ENCODE data around the gene ZNF319. TPM values are rescaled to one million over a fixed set of nuclear protein-coding genes. Genes with fewer than 3 reads are reported as not detected.

The ZNF319 gene
- total and polyA plus RNA-seq, 2 of the 8 experiments (the other 6 are each of a cell fraction or from before 2014, with no cell fraction given) = 3.3 to 5.5 TPM

DNA sequence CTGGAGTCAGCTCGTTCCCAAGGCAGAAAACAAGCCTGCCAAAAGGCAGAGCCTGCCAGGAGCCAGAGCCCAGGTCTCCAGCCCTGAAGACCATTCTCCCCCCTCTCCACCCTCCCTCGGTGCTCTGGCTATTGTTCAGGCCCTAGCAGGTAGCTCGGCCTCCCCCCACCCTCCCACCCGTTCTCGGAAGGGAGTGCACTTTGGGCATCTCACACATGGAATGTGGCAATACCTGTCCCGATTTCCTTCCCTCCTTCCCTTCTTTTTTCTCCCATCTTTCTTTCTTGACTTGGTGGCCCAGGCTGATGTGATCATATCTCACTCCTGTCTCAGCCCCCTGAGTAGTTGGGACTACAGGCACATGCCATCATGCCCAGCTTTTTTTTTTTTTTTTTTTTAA lies 41.9 kb downstream of the ZNF319 start (continued):
- TF ChIP-seq, protein P1, sequence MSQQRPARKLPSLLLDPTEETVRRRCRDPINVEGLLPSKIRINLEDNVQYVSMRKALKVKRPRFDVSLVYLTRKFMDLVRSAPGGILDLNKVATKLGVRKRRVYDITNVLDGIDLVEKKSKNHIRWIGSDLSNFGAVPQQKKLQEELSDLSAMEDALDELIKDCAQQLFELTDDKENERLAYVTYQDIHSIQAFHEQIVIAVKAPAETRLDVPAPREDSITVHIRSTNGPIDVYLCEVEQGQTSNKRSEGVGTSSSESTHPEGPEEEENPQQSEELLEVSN (IDR thresholded peaks at IDR 0.05) = no peak
